ENCODE data around the gene KLK4.
A peak's percentile ranks its signal among the peaks of the same experiment; 100 is the strongest.

Gene KLK4

DNA sequence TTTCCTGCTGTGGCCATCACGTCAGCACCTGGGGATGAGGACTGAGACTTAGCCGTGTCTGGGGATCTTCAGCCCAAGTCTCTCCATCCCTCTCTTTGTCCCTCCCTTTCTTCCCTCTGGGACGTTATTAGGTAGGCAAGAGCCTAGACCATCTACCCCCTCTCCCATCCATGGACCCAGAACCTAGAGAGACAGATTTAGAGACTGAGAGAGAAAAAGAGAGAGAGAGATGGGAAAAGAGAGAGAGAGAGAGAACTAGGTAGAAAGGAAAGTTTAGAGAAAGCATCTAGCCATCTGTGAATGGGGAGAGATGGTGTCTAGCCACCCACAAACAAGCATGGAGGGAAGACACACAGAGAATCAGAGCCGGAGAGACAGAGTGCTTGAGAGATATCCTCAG is 473 bp downstream of the KLK4 start:
- TF ChIP-seq, protein P1, sequence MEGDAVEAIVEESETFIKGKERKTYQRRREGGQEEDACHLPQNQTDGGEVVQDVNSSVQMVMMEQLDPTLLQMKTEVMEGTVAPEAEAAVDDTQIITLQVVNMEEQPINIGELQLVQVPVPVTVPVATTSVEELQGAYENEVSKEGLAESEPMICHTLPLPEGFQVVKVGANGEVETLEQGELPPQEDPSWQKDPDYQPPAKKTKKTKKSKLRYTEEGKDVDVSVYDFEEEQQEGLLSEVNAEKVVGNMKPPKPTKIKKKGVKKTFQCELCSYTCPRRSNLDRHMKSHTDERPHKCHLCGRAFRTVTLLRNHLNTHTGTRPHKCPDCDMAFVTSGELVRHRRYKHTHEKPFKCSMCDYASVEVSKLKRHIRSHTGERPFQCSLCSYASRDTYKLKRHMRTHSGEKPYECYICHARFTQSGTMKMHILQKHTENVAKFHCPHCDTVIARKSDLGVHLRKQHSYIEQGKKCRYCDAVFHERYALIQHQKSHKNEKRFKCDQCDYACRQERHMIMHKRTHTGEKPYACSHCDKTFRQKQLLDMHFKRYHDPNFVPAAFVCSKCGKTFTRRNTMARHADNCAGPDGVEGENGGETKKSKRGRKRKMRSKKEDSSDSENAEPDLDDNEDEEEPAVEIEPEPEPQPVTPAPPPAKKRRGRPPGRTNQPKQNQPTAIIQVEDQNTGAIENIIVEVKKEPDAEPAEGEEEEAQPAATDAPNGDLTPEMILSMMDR (IDR thresholded peaks at IDR 0.05; ENCODE audit: insufficient read depth, low read length, poor library complexity, severe bottlenecking): no peak
- no peak overlapping the region for H3K4me3 ChIP-seq (replicated peaks; ENCODE audit: low read depth, low read length)
- no peak for DNase-seq (ENCODE audit: extremely low read depth, insufficient read length)
- peaks cover 2% of the 10 kb centered on the region for H3K27me3 ChIP-seq (replicated peaks; ENCODE audit: control insufficient read depth, insufficient read depth, low read length)
- H3K36me3 ChIP-seq (ENCODE audit: control insufficient read depth, insufficient read depth, low read length): no peaks in the 10 kb centered on the region

DNA sequence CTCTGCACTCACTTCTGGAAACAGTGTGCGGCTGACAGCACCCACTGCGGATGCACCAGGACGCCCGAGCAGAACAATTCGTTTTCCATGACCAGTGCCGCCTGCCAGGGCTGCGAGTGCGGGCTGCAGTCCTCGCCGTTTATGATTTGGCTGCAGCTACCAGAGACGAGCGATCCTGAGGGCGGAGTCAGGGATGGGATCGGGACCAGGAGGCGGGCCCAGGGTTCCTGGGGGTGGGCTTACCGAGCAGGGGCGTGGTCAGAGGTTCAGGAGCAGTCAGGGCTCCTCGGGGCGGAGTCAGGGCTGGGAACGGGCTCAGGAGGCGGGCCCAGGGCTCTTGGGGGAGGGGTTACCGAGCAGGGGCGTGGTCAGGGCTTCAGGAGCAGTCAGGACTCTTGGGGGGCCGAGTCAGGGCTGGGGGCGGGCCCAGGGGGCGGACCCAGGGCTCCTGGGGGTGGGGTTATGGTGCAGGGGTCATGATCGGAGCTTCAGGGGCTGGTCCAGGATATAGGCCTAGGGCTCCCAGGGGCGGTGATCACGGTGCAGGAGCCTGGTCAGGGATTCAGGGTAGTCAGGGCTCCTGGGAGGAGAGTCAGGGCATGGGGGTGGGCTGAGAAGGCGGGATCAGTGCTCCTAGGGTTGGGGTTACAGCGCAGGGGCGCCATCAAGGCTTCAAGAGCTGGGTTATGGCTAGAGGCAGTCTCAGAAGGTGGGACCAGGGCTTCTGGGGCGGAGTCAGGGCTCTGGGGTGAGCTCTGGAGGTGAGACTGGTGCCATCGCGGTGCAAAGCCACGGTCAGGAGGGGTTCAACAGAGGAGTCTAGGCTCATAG is 1.7 kb downstream of the KLK4 start:
- H3K36me3 ChIP-seq (ENCODE audit: control insufficient read depth, insufficient read depth, low read length): no peaks in the 10 kb centered on the region
- peak; percentile 80 for DNase-seq (ENCODE audit: extremely low read depth, insufficient read length)
- TF ChIP-seq, protein P1 (IDR thresholded peaks at IDR 0.05; ENCODE audit: insufficient read depth, low read length, poor library complexity, severe bottlenecking): no peak
- no peak overlapping the region for H3K4me3 ChIP-seq (replicated peaks; ENCODE audit: low read depth, low read length)
- peaks cover 2% of the 10 kb centered on the region for H3K27me3 ChIP-seq (replicated peaks; ENCODE audit: control insufficient read depth, insufficient read depth, low read length)

DNA sequence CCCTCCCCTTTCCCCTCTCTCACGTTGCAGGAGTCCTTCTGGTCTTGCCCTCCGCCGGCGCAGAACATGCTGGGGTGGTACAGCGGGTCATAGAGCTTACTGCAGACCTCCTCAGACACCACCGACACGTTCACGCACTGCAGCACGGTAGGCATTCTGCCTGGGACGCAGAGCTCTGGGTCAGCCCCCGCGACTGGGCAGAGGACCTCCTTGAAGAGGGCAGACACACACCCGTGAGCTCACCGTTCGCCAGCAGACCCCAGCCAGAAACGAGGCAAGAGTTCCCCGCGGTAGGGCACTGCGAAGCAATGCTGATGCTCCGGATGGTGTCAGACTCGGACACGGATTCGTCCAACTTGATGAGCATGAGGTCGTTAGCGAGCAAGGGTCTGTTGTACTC is 2.9 kb downstream of the KLK4 start:
- no peak for DNase-seq (ENCODE audit: extremely low read depth, insufficient read length)
- peaks cover 2% of the 10 kb centered on the region for H3K27me3 ChIP-seq (replicated peaks; ENCODE audit: control insufficient read depth, insufficient read depth, low read length)
- no peak overlapping the region for H3K4me3 ChIP-seq (replicated peaks; ENCODE audit: low read depth, low read length)
- H3K36me3 ChIP-seq (ENCODE audit: control insufficient read depth, insufficient read depth, low read length): no peaks in the 10 kb centered on the region
- TF ChIP-seq, protein P1 (IDR thresholded peaks at IDR 0.05; ENCODE audit: insufficient read depth, low read length, poor library complexity, severe bottlenecking): no peak

DNA sequence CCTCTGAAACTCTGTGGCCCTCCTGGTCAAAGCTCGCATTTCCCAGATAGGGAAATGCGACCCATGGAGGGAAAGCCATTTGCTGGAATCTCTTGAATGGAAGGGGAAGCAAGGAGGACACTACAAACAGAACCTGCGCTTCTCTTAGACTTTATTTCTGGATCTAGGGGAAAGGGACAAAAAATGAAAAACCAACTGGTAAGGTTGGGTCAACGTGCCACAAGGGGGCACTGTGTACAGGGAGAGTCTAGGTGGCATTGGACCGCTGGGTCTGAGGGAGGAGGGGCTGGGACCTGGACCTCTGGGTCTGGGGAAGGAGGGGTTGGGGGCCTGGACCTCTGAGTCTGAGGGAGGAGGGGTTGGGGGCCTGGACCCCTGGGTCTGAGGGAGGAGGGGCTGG is 5.0 kb downstream of the KLK4 start:
- no peak for DNase-seq (ENCODE audit: extremely low read depth, insufficient read length)
- Histone ChIP-seq H3K27me3 (replicated peaks; ENCODE audit: control insufficient read depth, insufficient read depth, low read length) (peaks cover 2% of the 10 kb centered on the region), H3K4me3 (replicated peaks; ENCODE audit: low read depth, low read length) (no peak overlapping the region), H3K36me3 (ENCODE audit: control insufficient read depth, insufficient read depth, low read length) (no peaks in the 10 kb centered on the region)
- TF ChIP-seq, protein P1 (IDR thresholded peaks at IDR 0.05; ENCODE audit: insufficient read depth, low read length, poor library complexity, severe bottlenecking): peak; percentile 69

DNA sequence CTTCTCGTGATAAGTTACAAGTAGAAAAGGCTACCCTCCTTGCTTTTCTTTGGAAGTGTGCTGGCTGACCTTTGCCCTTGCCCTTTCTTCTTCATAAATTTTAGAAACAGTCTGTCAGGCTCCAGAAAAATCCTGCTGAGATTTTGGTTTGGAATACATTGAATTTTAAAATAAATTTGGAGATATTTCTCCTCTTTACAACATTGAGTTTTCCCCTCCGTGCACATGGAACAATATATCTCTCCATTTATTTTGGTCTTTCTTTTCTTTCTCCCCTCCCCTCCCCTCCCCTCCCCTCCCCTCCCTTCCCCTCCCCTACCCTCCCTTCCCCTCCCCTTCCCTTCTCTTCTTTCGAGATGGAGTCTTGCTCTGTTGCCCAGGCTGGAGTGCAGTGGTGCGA is 8.6 kb downstream of the KLK4 start:
- TF ChIP-seq, protein P1 (IDR thresholded peaks at IDR 0.05; ENCODE audit: insufficient read depth, low read length, poor library complexity, severe bottlenecking): no peak
- H3K4me3 ChIP-seq (replicated peaks; ENCODE audit: low read depth, low read length): no peak overlapping the region
- no peaks in the 10 kb centered on the region for H3K27me3 ChIP-seq (replicated peaks; ENCODE audit: control insufficient read depth, insufficient read depth, low read length)
- H3K36me3 ChIP-seq (ENCODE audit: control insufficient read depth, insufficient read depth, low read length): no peaks in the 10 kb centered on the region
- DNase-seq (ENCODE audit: extremely low read depth, insufficient read length): no peak

Data from GM06990 (cell line).